GM12892 (cell line): ENCODE results near the gene CENPS.

Experiments
- POLR2A ChIP-seq: IDR thresholded peaks from 2 replicates; pipeline ENCODE4 v1.6.1; 2011; ENCODE audit warnings: low read depth, low read length, control low read depth
- POLR2AphosphoS5 ChIP-seq: IDR thresholded peaks from 2 replicates; pipeline ENCODE4 v1.6.1; 2011; ENCODE audit warnings: low read depth, low read length, control low read depth

DNA sequence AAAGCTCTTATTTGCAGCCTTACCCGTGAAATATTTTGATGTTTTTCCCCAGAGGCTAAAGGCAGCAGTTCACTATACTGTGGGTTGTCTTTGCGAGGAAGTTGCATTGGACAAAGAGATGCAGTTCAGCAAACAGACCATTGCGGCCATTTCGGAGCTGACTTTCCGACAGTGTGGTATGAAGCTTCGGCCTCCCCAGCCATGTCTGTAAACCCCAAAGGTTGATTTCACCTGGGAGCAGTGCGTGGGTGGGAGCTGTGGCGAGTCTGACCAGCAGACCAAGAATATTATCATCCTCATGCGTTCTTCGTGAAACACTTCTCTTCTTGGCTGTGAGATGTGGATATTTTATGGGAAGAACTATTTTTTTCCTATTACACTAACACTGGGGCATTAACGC is 3.6 kb downstream of the CENPS start:
- TF ChIP-seq POLR2A: no peak
- no peak for TF ChIP-seq POLR2AphosphoS5
